PC-9 (cell line): ENCODE data around the gene COL23A1. TPM values are rescaled to one million over a fixed set of nuclear protein-coding genes. Genes with fewer than 3 reads are reported as not detected.

Experiments
- BruUV-seq: library from RNA; stranded (reverse); fragments of 400-500 nt; replicated peaks from 2 replicates; lab custom pipeline; 2021; lab: Mats Ljungman, UMichigan
- CTCF ChIA-PET: fragments of 300-600 bp; sonication (Branson Sonifier 250); formaldehyde crosslinking; loops from one replicate; lab custom pipeline; 2022; ENCODE audit warnings: antibody characterized with exemption; lab: Charles Lee
- POLR2A ChIA-PET: fragments of 300-600 bp; sonication (Branson Sonifier 250); formaldehyde crosslinking; loops from one replicate; lab custom pipeline; 2022; ENCODE audit warnings: antibody characterized with exemption; ENCODE audit not compliant: unreplicated experiment; lab: Charles Lee
- DNase-seq, 2 experiments: peaks; one replicate each; pipeline versions ENCODE4 v3.0.0 to v3.0.0-alpha.2; 2015 to 2022; ENCODE audit warnings: mixed read lengths in 1 of 2
- H2AFZ ChIP-seq: fragments of 200-600 bp; sonication (generic); 2 replicates; pipeline ENCODE4 v1.8.1; 2017; ENCODE audit warnings: antibody characterized with exemption
- H3F3A ChIP-seq: fragments of 200-600 bp; sonication (generic); 2 replicates; pipeline ENCODE4 v1.8.1; 2017; ENCODE audit warnings: antibody characterized with exemption, mild to moderate bottlenecking, low read depth; ENCODE audit not compliant: insufficient read depth
- H3K27ac ChIP-seq: fragments of 200-600 bp; sonication (generic); 2 replicates; pipeline ENCODE4 v1.6.1; 2016; ENCODE audit warnings: mixed run types
- H3K27me3 ChIP-seq: fragments of 200-600 bp; sonication (generic); 2 replicates; pipeline ENCODE4 v1.6.1; 2016; ENCODE audit warnings: low read depth, mixed run types; ENCODE audit not compliant: insufficient read depth
- H3K36me3 ChIP-seq: fragments of 200-600 bp; sonication (generic); 2 replicates; pipeline ENCODE4 v1.6.1; 2016; ENCODE audit warnings: low read depth, mixed run types
- H3K4me1 ChIP-seq: fragments of 200-600 bp; sonication (generic); replicated peaks from 2 replicates; pipeline ENCODE4 v1.6.1; 2016; ENCODE audit warnings: mixed run types; ENCODE audit not compliant: insufficient read depth
- H3K4me2 ChIP-seq: fragments of 200-600 bp; sonication (generic); 2 replicates; pipeline ENCODE4 v1.6.1; 2017; ENCODE audit warnings: mixed run types
- H3K4me3 ChIP-seq: fragments of 200-600 bp; sonication (generic); 2 replicates; pipeline ENCODE4 v1.6.1; 2016; ENCODE audit warnings: mixed run types
- H3K79me2 ChIP-seq: fragments of 200-600 bp; sonication (generic); 2 replicates; pipeline ENCODE4 v1.6.1; 2017; ENCODE audit warnings: low read depth, mixed run types
- H3K9me2 ChIP-seq: fragments of 200-600 bp; sonication (generic); 2 replicates; pipeline ENCODE4 v1.8.1; 2017; ENCODE audit warnings: mild to moderate bottlenecking; ENCODE audit not compliant: insufficient read depth
- H3K9me3 ChIP-seq: fragments of 200-600 bp; sonication (generic); 2 replicates; pipeline ENCODE4 v1.8.1; 2016; ENCODE audit warnings: low read depth; ENCODE audit not compliant: insufficient read depth
- H4K20me1 ChIP-seq: fragments of 200-600 bp; sonication (generic); 2 replicates; pipeline ENCODE4 v1.8.1; 2017; ENCODE audit not compliant: insufficient read depth
- EZH2 ChIP-seq: fragments of 200-600 bp; sonication (generic); IDR thresholded peaks from 2 replicates; pipeline ENCODE4 v1.8.0; 2017; ENCODE audit warnings: antibody characterized with exemption, low read depth
- intact Hi-C: fragments of 100-400 bp; cut with micrococcal nuclease; formaldehyde crosslinking; loops from one replicate; pipeline ENCODE4 v1.10.0; 2022; ENCODE audit not compliant: unreplicated experiment
- total RNA-seq: library from RNA; stranded (reverse); gene quantifications from 2 replicates; pipeline ENCODE4 v1.2.3, GENCODE V29; 2021
- TF ChIP-seq, protein P1 (sequence below): fragments of 200-600 bp; sonication (generic); conservative IDR thresholded peaks from 2 replicates; pipeline ENCODE4 v1.6.1; 2017; ENCODE audit warnings: mixed run types, antibody characterized with exemption, mild to moderate bottlenecking, moderate library complexity

Gene COL23A1
- total RNA-seq, 1 experiment from 2014 or later: not detected

DNA sequence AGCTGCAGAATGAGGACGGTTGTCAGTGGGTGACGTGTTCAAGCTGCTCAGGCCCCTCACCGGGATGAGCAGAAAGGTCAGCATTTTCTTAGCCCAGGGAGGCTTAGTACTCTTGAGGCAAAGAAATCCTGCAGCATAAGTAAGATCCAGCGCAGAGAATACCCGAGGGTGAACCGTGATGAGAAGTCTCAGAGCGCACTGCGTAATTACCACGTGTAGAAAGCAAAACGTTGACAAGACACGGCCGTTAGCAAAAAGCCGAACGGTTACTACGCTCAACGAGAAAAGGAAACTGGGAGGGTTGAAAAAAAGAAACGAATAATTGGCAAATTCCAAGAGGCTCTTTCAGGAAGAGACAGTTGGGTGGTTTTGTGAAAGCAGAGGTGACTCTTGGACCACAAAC is 104.0 kb downstream of the COL23A1 start:
- no TSS peak for BruUV-seq
- intact Hi-C loops: no loop called here
- Histone ChIP-seq H2AFZ (no peak overlapping the region), H3F3A (no peaks in the 10 kb centered on the region), H3K79me2 (no peaks in the 10 kb centered on the region), H3K36me3 (no peaks in the 10 kb centered on the region), H4K20me1 (no peaks in the 10 kb centered on the region), H3K27ac (no peak overlapping the region), H3K27me3 (peaks cover 96% of the 10 kb centered on the region), H3K9me3 (no peaks in the 10 kb centered on the region), H3K4me1 (no peaks in the 10 kb centered on the region), H3K4me3 (no peak overlapping the region), H3K4me2 (no peak overlapping the region), H3K9me2 (no peaks in the 10 kb centered on the region)
- TF ChIP-seq, protein P1, sequence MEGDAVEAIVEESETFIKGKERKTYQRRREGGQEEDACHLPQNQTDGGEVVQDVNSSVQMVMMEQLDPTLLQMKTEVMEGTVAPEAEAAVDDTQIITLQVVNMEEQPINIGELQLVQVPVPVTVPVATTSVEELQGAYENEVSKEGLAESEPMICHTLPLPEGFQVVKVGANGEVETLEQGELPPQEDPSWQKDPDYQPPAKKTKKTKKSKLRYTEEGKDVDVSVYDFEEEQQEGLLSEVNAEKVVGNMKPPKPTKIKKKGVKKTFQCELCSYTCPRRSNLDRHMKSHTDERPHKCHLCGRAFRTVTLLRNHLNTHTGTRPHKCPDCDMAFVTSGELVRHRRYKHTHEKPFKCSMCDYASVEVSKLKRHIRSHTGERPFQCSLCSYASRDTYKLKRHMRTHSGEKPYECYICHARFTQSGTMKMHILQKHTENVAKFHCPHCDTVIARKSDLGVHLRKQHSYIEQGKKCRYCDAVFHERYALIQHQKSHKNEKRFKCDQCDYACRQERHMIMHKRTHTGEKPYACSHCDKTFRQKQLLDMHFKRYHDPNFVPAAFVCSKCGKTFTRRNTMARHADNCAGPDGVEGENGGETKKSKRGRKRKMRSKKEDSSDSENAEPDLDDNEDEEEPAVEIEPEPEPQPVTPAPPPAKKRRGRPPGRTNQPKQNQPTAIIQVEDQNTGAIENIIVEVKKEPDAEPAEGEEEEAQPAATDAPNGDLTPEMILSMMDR: no peak
- no peak for TF ChIP-seq EZH2
- no peak for DNase-seq
- CTCF ChIA-PET: no interaction called here
- POLR2A ChIA-PET: no interaction called here

DNA sequence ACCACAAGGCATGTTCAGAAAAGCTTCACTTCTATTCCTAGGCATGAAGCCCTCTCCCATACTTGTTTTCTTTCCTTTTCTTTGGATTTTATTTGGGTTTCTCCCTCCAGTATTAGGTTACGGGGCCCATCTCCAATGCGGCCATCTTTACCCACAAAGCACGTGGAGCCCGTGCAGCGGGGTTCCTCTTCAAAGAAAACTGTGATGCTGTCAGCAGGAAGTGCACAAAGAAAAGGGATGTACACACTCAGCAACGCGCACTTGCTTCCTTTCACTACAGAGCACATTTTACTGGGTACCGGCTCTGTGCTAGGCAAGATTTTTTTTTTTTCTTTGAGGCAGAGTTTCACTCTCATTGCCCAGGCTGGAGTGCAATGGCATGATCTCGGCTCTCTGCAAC is 106.6 kb downstream of the COL23A1 start:
- Histone ChIP-seq H3K4me2 (no peak overlapping the region), H3K27ac (no peak overlapping the region), H3K9me2 (no peaks in the 10 kb centered on the region), H3F3A (no peaks in the 10 kb centered on the region), H2AFZ (no peak overlapping the region), H3K9me3 (no peaks in the 10 kb centered on the region), H3K36me3 (no peaks in the 10 kb centered on the region), H3K4me1 (no peaks in the 10 kb centered on the region), H3K4me3 (no peak overlapping the region), H3K27me3 (peaks cover 96% of the 10 kb centered on the region), H3K79me2 (no peaks in the 10 kb centered on the region), H4K20me1 (no peaks in the 10 kb centered on the region)
- TF ChIP-seq, protein P1: no peak
- no peak for TF ChIP-seq EZH2
- DNase-seq: no peak
- no TSS peak for BruUV-seq
- ChIA-PET CTCF (no interaction called here), POLR2A (no interaction called here)
- intact Hi-C loops: no loop called here

DNA sequence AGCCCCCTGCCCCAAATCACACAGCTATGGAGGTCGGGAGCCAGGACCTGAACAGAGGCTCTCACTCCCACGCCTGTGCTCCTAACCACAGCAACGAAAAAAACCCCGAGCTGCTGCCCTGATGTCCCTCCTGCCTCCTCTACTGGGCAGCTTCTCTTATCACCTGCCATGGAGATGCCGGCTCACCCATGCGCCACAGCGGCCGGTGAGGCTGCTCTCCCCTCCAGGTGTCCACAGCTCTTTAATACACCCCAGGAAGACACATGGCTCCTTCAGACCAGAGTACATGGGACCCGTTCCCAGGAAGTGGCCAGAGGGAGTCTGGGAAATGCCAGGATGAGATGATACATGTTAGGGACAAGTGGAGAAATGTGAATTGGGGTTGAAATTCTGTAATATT is 110.9 kb downstream of the COL23A1 start:
- peaks cover 99% of the 10 kb centered on the region for H3K27me3 ChIP-seq
- H3K79me2 ChIP-seq: no peaks in the 10 kb centered on the region
- POLR2A ChIA-PET: no interaction called here
- no peak for TF ChIP-seq EZH2
- TF ChIP-seq, protein P1: no peak
- no peak overlapping the region for H3K4me3 ChIP-seq
- no peak overlapping the region for H3K27ac ChIP-seq
- H3F3A ChIP-seq: no peaks in the 10 kb centered on the region
- intact Hi-C loops: no loop called here
- no peak overlapping the region for H3K4me2 ChIP-seq
- H3K9me2 ChIP-seq: no peaks in the 10 kb centered on the region
- CTCF ChIA-PET: no interaction called here
- no peaks in the 10 kb centered on the region for H3K9me3 ChIP-seq
- no TSS peak for BruUV-seq
- no peak overlapping the region for H2AFZ ChIP-seq
- DNase-seq: no peak
- no peaks in the 10 kb centered on the region for H3K4me1 ChIP-seq
- no peaks in the 10 kb centered on the region for H3K36me3 ChIP-seq
- H4K20me1 ChIP-seq: no peaks in the 10 kb centered on the region
